ENCODE data around the gene GAL3ST1. TPM values are rescaled to one million over a fixed set of nuclear protein-coding genes. Genes with fewer than 3 reads are reported as not detected.

GAL3ST1 gene
- total RNA-seq, 1 experiment from 2014 or later, result not detected

DNA sequence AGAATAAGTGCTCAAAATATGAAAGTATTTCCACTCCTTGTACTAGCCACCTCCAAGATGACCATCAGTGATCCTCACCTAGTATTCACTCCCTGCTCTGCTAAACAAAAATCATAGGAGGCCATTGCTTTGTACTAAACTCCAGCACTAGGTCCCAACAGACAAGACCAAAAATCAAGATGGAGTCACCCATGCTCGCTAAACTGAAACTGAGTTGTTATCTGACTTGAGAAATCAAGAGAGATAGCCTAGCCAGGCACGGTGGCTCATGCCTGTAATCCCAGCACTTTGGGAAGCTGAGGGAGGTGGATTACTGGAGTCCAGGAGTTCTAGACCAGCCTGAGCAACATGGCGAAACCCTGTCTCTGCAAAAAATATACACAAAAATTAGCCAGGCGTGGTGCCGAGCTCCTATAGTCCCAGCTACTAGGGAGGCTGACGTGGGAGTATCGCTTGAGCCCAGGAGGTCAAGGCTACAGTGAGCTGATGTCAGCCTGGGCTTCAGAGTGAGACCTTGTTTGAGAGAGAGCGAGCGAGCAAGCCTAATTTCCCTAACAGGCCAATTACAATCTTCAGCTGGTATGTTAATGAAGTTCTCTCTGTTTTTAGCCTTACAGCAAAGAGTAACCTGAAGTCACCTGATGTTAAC is 37.3 kb downstream of the GAL3ST1 start:
- intact Hi-C loops (cut with micrococcal nuclease), result no loop called here
- ChIA-PET POLR2A (no interaction called here), CTCF (no interaction called here)
- Mint-ChIP-seq H3K4me1 (ENCODE audit: insufficient read depth, unreplicated experiment) (no peaks in the 10 kb centered on the region), H3K9me3 (ENCODE audit: unreplicated experiment) (no peaks in the 10 kb centered on the region), H3K27ac (ENCODE audit: low read depth, unreplicated experiment) (no peak overlapping the region), H3K4me3 (ENCODE audit: unreplicated experiment) (no peak overlapping the region), H3K27me3 (ENCODE audit: insufficient read depth, unreplicated experiment) (no peaks in the 10 kb centered on the region), H3K36me3 (ENCODE audit: insufficient read depth, unreplicated experiment) (no peaks in the 10 kb centered on the region)
- no TSS peak for BruUV-seq (replicated peaks)
- no peak for DNase-seq (ENCODE audit: unreplicated experiment)
- TF ChIP-seq, protein P1, sequence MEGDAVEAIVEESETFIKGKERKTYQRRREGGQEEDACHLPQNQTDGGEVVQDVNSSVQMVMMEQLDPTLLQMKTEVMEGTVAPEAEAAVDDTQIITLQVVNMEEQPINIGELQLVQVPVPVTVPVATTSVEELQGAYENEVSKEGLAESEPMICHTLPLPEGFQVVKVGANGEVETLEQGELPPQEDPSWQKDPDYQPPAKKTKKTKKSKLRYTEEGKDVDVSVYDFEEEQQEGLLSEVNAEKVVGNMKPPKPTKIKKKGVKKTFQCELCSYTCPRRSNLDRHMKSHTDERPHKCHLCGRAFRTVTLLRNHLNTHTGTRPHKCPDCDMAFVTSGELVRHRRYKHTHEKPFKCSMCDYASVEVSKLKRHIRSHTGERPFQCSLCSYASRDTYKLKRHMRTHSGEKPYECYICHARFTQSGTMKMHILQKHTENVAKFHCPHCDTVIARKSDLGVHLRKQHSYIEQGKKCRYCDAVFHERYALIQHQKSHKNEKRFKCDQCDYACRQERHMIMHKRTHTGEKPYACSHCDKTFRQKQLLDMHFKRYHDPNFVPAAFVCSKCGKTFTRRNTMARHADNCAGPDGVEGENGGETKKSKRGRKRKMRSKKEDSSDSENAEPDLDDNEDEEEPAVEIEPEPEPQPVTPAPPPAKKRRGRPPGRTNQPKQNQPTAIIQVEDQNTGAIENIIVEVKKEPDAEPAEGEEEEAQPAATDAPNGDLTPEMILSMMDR (IDR thresholded peaks at IDR 0.05; ENCODE audit: unreplicated experiment), result no peak

DNA sequence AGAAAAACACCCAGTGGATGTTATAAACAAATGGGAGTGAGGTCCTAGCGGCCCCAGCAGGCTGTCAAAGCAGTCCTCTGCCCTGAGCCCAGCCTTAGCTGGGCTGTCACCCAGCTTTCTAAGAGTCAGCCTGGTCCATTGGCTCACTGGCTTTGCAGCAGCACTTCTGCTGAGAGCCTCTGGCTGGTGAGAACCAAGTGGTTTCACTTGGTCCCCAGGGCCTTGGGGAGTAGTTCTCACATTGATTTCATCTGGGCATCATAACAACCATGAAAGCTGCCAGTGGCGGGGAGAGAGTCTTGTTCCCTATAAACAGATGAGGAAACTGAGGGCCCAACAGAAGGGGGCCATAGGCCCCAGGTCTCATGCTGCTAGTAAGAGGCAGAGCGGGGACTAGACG is 39.3 kb downstream of the GAL3ST1 start:
- Mint-ChIP-seq H3K27me3 (ENCODE audit: insufficient read depth, unreplicated experiment) (no peaks in the 10 kb centered on the region), H3K9me3 (ENCODE audit: unreplicated experiment) (no peaks in the 10 kb centered on the region), H3K27ac (ENCODE audit: low read depth, unreplicated experiment) (no peak overlapping the region), H3K36me3 (ENCODE audit: insufficient read depth, unreplicated experiment) (no peaks in the 10 kb centered on the region), H3K4me1 (ENCODE audit: insufficient read depth, unreplicated experiment) (no peaks in the 10 kb centered on the region), H3K4me3 (ENCODE audit: unreplicated experiment) (no peak overlapping the region)
- BruUV-seq (replicated peaks), result no TSS peak
- intact Hi-C loops (cut with micrococcal nuclease), result no loop called here
- TF ChIP-seq, protein P1 (IDR thresholded peaks at IDR 0.05; ENCODE audit: unreplicated experiment), result no peak
- POLR2A ChIA-PET, result no interaction called here
- CTCF ChIA-PET, result interaction anchor here (0.7 kb wide), 1 partner anchor 36 kb away, joined by 3 read pairs; no protein-coding TSS in a partner anchor
- DNase-seq (ENCODE audit: unreplicated experiment), result no peak

DNA sequence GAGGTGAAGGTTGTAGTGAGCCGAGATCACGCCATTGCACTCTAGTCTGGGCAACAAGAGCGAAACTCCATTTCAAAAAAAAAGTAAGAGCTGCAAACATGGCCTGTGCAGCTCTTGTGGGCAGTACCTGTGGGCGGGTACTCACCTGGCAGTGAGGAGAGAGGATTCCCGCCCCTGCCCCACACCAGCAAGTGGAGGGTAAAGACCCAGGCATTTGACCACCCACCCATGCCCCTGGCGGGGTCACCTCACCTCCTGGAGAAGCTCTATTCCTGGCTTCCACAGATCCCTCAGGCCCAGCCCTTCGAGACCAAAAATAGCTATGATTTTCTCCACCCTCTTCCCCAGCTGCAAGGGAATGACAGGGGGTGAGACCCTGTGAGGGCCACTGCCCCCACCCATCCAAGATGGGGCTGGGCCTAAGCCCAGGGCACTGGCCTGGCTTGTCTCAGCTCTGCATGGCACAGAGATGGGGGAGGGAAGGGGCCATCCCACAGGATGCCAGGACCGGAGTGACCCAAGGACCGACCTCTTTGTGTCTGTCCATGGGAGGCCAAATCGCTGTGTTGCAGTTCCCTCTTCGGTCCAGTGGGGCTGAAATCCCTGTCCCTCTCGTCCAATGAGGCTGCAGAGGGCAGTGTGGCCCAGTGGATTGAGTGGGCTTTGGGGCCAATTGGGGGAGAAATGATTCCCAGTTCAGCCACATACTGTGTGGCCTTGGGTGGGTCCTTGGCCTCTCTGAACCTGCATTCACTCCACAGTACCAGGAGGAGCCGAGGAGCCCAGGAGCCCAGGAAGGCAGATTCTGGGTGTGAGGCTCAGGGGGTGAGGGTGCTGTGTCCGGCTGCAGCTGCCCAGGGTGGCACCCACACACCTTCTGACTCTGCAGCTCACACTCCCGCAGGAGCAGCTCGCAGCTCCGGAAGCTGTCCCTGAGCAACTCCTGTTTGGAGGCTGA is 42.5 kb downstream of the GAL3ST1 start:
- ChIA-PET CTCF (interaction anchor here (0.6 kb wide), 2 partner anchors 47 to 141 kb away, joined by 3 read pairs; no protein-coding TSS in a partner anchor), POLR2A (no interaction called here)
- TF ChIP-seq, protein P1 (IDR thresholded peaks at IDR 0.05; ENCODE audit: unreplicated experiment), result no peak
- no peaks in the 10 kb centered on the region for H3K4me1 Mint-ChIP-seq (ENCODE audit: insufficient read depth, unreplicated experiment)
- BruUV-seq (replicated peaks), result no TSS peak
- H3K27ac Mint-ChIP-seq (ENCODE audit: low read depth, unreplicated experiment), result no peak overlapping the region
- no peak overlapping the region for H3K4me3 Mint-ChIP-seq (ENCODE audit: unreplicated experiment)
- no peak for DNase-seq (ENCODE audit: unreplicated experiment)
- intact Hi-C loops (cut with micrococcal nuclease), result no loop called here
- H3K27me3 Mint-ChIP-seq (ENCODE audit: insufficient read depth, unreplicated experiment), result no peaks in the 10 kb centered on the region
- no peaks in the 10 kb centered on the region for H3K9me3 Mint-ChIP-seq (ENCODE audit: unreplicated experiment)
- H3K36me3 Mint-ChIP-seq (ENCODE audit: insufficient read depth, unreplicated experiment), result no peaks in the 10 kb centered on the region

- DNase-seq (ENCODE audit: unreplicated experiment), result no peak
- POLR2A ChIA-PET, result no interaction called here
- no peaks in the 10 kb centered on the region for H3K9me3 Mint-ChIP-seq (ENCODE audit: unreplicated experiment)
- H3K27me3 Mint-ChIP-seq (ENCODE audit: insufficient read depth, unreplicated experiment), result peaks cover 18% of the 10 kb centered on the region
- no peaks in the 10 kb centered on the region for H3K36me3 Mint-ChIP-seq (ENCODE audit: insufficient read depth, unreplicated experiment)
- intact Hi-C loops (cut with micrococcal nuclease), result no loop called here
- no peak overlapping the region for H3K4me3 Mint-ChIP-seq (ENCODE audit: unreplicated experiment)
- no peaks in the 10 kb centered on the region for H3K4me1 Mint-ChIP-seq (ENCODE audit: insufficient read depth, unreplicated experiment)
- TF ChIP-seq, protein P1 (IDR thresholded peaks at IDR 0.05; ENCODE audit: unreplicated experiment), result no peak
- no peak overlapping the region for H3K27ac Mint-ChIP-seq (ENCODE audit: low read depth, unreplicated experiment)
- CTCF ChIA-PET, result no interaction called here
- BruUV-seq (replicated peaks), result no TSS peak
These were observed 47.8 kb downstream of the GAL3ST1 start for GRCh38 chr22:30526656-30527055.

Data from MCF 10A (cell line).